ENCODE data around the gene KRTAP10-5.
"Not testable (repeated sequence)": the region's sequence is repeated elsewhere in the genome, so short reads cannot be mapped to it uniquely, and the experiment has no call there.

Gene KRTAP10-5

DNA sequence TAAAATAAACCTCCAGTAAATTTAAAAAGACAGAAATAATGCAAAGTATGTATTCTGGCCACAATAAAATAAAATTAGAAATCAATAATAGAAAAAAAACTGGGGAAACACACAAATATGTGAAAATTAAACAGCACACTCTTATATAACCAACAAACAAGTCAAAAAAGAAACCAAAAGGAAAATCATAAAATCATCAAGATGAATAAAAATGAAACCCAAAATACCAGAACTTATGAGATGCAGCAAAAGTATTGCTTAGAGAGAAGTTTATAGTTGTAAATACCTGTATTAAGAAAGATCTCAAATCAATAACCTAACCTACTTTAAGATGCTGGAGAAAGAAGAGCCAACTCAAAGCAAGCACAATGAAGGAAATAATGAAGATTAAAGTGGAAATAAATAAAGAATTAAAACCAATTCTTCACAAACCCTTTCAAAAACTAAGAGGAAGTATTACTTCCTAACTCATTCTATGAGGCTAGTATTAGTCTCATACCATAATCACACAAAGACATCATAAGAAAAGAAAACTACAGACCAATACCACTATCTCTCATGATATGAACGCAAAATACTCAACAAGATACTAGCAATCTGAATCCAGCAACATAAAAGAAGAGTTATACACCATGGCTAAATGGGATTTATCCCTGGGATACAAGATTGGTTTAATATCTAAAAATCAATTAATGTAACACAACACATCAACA, 15.4 kb downstream of the KRTAP10-5 start:
- Mint-ChIP-seq H3K27ac (peak overlapping the region; percentile 88), H3K36me3 (peaks cover 14% of the 10 kb centered on the region), H3K4me3 (no peak overlapping the region), H3K9me3 (peaks cover 18% of the 10 kb centered on the region), H3K27me3 (peaks cover 13% of the 10 kb centered on the region), H3K4me1 (peaks cover 14% of the 10 kb centered on the region)
- CTCF ChIA-PET: no interaction called here
- DNase-seq: no peak

DNA sequence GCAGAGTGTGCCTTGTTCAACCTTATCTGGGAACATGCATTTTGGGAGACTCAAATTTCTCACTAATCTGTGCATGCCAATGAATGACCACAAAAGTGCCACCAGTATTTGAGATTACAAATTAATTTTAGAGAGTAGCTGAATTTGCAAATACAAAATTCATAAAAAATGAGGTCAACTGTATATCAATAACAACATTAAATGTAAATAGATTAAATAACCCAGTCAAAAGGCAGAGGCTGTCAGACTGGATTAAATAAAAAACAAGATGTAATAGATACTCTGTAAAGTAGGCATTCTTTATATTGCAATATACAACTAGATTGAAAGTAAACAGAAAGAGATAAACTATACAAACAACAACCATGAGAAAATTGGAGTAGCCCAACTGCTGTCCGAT, 16.3 kb downstream of the KRTAP10-5 start:
- Mint-ChIP-seq H3K4me3 (no peak overlapping the region), H3K27me3 (peaks cover 20% of the 10 kb centered on the region), H3K9me3 (peaks cover 20% of the 10 kb centered on the region), H3K27ac (no peak overlapping the region), H3K36me3 (peaks cover 13% of the 10 kb centered on the region), H3K4me1 (peaks cover 14% of the 10 kb centered on the region)
- CTCF ChIA-PET: no interaction called here
- no peak for DNase-seq

DNA sequence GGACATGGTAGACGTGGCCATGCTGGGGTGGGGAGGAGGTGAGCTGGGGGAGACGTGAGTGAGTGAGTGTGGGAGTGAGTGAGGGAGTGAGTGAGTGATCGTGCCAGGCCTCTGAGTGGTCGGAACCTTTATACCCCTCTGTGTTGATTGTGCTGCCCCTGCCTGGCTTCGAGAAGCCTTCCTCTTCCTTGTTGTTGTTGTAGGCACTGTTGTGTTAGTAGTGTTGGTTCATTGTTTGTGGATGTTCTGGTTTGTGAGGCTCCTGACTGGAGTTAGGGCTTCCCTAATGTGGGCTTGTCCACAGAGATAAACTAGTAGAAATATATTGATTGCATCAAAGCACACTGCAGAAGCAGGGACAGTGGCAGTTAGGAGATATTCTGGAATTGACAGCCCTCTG, 21.7 kb downstream of the KRTAP10-5 start, which contains the start of gene KRTAP10-3:
TSS of gene KRTAP10-3 (minus strand) at position 101 of the 400 bp plus-strand sequence. CDS start at position 21, 80 bp downstream.
- Mint-ChIP-seq H3K4me3 (no peak within 1 kb of the TSS), H3K27me3 (peaks cover 39% of the 10 kb centered on the region), H3K9me3 (peaks cover 20% of the 10 kb centered on the region), H3K36me3 (peaks cover 13% of the 10 kb centered on the region), H3K4me1 (no peaks in the 10 kb centered on the region), H3K27ac (no peak within 1 kb of the TSS)
- no peak for DNase-seq
- CTCF ChIA-PET: no interaction called here

DNA sequence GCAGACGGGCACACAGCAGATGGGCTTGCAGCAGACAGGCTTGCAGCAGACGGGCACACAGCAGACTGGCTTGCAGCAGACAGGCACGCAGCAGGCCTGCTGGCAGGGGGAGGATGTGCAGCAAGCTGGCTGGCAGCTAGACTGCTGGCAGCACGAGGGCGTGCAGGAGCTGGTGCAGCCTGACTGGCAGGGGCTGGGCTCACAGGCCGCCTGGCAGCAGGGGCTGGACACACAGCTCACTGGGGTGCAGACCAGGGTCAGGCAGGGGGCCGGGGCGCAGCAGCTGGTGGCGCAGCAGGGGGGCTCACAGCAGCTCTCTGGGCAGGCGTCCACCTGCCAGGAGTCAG, 22.1 kb downstream of the KRTAP10-5 start:
- peaks cover 19% of the 10 kb centered on the region for H3K9me3 Mint-ChIP-seq
- H3K4me1 Mint-ChIP-seq, H3K4me3 Mint-ChIP-seq, CTCF ChIA-PET, DNase-seq, H3K27ac Mint-ChIP-seq: not testable (repeated sequence)
- peaks cover 12% of the 10 kb centered on the region for H3K36me3 Mint-ChIP-seq
- peaks cover 39% of the 10 kb centered on the region for H3K27me3 Mint-ChIP-seq

DNA sequence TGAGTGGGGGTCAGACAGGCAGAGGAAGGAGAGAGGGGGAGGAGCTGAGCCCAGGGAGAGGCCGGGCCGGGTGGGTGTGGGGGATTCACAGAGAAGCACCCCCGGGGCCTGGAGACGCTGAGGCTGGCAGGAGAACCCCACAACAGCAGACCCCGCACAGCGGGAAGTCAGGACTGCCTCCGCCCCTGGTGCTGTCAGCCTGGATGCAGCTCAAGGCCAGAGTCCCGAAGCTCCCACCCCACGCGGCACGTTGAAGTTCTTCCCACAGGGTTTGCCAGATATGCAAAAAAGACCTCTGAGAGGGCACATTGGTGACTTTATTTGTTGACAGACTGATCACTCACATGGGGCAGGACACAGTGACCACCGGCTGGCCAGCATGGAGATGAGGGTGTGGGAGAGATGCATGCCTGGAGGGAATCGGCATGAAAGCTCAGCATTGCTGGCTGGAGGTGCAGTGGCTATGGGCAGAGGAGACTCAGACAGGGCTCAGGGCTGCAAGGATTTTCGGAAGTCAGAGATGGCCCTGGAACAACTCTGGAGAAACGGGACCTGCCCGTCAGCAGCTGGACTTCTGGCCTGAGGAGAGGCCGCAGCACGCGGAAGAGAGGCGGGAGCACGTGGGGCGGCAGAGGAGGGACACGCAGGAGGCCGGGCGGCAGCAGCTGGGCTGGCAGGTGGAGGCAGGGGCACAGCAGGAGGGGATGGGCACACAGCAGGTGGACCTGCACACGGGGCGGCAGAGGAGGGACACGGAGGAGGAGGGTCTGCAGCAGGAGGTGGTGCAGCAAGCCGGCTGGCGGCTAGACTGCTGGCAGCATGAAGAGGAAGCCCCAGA, 22.7 kb downstream of the KRTAP10-5 start:
- CTCF ChIA-PET: no interaction called here
- Mint-ChIP-seq H3K4me1 (no peaks in the 10 kb centered on the region), H3K9me3 (peaks cover 18% of the 10 kb centered on the region), H3K27me3 (peaks cover 41% of the 10 kb centered on the region), H3K36me3 (peaks cover 11% of the 10 kb centered on the region), H3K4me3 (no peak overlapping the region), H3K27ac (no peak overlapping the region)
- no peak for DNase-seq

DNA sequence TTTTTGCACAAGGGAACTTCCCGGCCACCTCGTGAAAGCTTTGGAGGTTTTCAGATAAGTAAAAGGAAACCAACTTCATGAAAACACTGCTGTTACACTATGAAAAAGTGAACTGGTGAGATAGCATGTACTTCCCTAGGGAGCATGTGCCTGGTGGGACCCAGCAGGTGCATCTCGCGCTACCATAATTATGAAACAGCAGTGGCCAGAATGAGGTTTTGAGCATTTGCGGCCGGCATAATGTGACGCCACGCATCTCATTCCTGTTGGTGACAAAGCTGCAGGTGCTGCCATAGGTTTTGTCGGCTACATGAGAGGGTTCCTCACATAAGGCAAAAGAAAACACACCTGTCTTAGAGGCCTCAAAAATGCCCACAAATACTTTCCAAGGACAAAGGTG, 23.5 kb downstream of the KRTAP10-5 start:
- H3K27ac Mint-ChIP-seq: no peak overlapping the region
- H3K9me3 Mint-ChIP-seq: peaks cover 10% of the 10 kb centered on the region
- peaks cover 6% of the 10 kb centered on the region for H3K36me3 Mint-ChIP-seq
- no peak for DNase-seq
- no peak overlapping the region for H3K4me3 Mint-ChIP-seq
- no peaks in the 10 kb centered on the region for H3K4me1 Mint-ChIP-seq
- H3K27me3 Mint-ChIP-seq: peaks cover 50% of the 10 kb centered on the region
- CTCF ChIA-PET: no interaction called here

DNA sequence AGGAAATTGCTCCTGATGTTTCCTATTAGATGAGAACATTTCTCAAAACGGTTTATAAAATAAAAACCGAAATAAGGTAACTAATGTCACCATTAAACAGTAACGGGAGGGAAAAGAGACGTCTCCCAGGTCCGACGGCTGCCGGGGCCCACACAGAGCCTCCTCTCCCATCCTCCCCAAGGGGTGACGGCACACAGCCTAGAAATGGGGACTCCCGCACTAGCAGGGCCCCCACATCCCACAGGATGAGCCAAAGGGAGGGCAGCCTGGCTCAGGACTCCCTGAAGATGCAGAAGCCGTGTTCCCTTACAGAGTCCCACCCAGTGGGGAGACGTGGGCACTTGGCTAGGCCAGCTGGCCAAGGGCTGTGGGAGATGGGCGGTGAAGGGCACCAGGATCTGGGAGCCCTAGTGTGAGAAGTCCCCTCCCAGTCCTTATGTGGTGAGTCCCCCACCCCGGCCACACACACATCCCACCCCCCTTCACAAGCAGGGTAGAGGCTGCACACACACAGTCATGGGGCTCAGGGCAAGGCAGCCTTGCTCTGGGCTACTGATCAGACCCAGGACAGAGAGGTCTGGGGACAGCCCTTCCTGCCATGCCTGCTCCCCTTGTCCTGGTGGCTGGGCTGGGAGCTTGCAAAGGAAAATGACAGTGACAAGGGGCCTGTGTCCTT, 25.1 kb downstream of the KRTAP10-5 start:
- no peaks in the 10 kb centered on the region for H3K4me1 Mint-ChIP-seq
- no peak overlapping the region for H3K27ac Mint-ChIP-seq
- H3K4me3 Mint-ChIP-seq: no peak overlapping the region
- CTCF ChIA-PET: no interaction called here
- H3K9me3 Mint-ChIP-seq: peaks cover 3% of the 10 kb centered on the region
- H3K27me3 Mint-ChIP-seq: peaks cover 61% of the 10 kb centered on the region
- peaks cover 2% of the 10 kb centered on the region for H3K36me3 Mint-ChIP-seq
- DNase-seq: no peak

DNA sequence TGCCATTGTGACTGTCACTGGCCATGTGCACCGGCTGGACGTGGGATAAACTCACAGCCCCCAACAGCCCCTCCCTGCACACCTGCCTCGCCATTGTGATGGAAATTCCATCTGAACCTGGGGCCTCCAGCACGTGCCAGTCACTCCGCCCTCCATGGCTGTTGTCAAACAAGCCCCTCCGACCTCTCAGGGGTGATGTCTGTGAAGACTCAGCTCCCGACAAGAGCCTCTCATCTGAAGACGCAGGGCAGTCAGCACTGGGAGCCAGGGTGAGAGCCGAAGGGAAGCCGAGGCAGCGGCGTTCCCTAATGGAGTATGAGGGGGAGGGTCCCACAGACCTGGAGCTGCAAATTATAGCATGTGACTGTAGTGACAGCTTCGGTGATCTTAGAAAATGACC, 27.7 kb downstream of the KRTAP10-5 start:
- no peak for DNase-seq
- Mint-ChIP-seq H3K4me3 (no peak overlapping the region), H3K4me1 (peaks cover 13% of the 10 kb centered on the region), H3K36me3 (peaks cover 6% of the 10 kb centered on the region), H3K27me3 (peaks cover 43% of the 10 kb centered on the region), H3K27ac (no peak overlapping the region), H3K9me3 (peaks cover 5% of the 10 kb centered on the region)
- CTCF ChIA-PET: no interaction called here

DNA sequence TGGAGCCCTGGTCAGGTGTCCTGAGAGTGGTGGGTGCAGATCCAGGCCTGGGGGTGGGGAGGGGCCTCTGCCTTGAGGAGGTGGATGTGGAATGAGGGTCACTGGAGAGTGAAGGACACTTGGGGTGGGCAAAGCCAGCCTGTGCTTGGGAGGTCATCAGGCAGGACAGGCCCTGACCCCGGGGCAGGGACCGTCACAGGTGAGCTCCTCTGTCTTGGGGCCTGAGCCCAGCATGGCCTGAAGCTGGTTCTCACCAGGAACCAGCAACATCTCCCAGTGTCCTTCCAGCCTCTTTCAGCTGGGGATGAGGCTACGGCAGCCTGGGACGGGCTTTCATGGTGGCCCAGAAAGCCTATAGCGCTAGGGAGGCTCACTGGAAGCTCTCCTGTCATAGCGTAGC, 28.3 kb downstream of the KRTAP10-5 start:
- CTCF ChIA-PET: no interaction called here
- H3K4me1 Mint-ChIP-seq: peaks cover 19% of the 10 kb centered on the region
- no peak overlapping the region for H3K4me3 Mint-ChIP-seq
- H3K9me3 Mint-ChIP-seq: peaks cover 11% of the 10 kb centered on the region
- peaks cover 39% of the 10 kb centered on the region for H3K27me3 Mint-ChIP-seq
- no peak overlapping the region for H3K27ac Mint-ChIP-seq
- no peak for DNase-seq
- peaks cover 12% of the 10 kb centered on the region for H3K36me3 Mint-ChIP-seq

DNA sequence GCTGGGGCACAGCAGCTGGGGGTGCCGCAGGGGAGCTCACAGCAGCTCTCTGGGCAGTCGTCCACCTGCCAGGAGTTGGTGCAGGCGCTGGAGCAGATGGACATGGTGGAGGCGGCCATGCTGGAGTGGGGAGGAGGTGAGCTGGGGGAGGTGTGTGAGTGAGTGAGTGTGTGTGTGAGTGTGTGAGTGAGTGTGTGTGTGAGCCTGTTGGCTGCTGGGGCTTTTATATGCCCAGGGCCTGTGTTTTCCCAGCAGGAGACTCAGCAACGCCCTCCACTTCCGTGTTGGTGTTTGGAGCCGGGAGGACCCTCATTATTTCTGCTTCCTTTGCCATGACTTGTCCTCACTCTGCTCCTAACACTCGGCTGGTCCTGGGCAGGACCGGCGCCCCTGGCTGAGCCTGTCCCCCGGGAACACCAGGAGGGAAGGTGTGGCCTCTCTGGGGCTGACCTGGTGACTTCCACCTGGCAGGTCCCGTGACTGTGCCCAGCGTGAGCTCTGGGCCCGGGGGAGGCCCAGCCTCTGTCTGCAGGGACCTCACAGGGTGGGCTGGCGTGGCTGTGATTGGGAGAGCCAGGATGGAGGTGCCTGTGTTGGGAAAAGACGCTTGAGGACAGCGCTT, 29.0 kb downstream of the KRTAP10-5 start, which contains the start of gene KRTAP10-2:
TSS of gene KRTAP10-2 (minus strand) at position 166 of the 622 bp plus-strand sequence. CDS start at position 119, 47 bp downstream.
- peaks cover 22% of the 10 kb centered on the region for H3K4me1 Mint-ChIP-seq
- H3K4me3 Mint-ChIP-seq: no peak within 1 kb of the TSS
- no peak for DNase-seq
- peaks cover 39% of the 10 kb centered on the region for H3K27me3 Mint-ChIP-seq
- H3K9me3 Mint-ChIP-seq: peaks cover 17% of the 10 kb centered on the region
- H3K36me3 Mint-ChIP-seq: peaks cover 18% of the 10 kb centered on the region
- CTCF ChIA-PET: no interaction called here
- H3K27ac Mint-ChIP-seq: no peak within 1 kb of the TSS

DNA sequence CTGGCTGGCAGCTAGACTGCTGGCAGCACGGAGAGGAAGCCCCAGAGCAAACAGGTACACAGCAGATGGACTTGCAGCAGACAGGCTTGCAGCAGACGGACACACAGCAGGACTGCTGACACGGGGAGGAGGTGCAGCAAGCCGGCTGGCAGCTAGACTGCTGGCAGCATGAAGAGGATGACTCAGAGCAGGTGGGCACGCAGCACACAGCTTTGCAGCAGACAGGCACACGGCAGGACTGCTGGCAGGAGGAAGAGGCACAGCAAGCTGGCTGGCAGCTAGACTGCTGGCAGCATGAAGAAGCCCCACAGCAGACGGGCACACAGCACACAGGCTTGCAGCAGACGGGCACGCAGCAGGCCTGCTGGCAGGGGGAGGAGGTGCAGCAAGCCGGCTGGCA, 29.6 kb downstream of the KRTAP10-5 start:
- Mint-ChIP-seq H3K9me3 (peaks cover 18% of the 10 kb centered on the region), H3K4me1 (peaks cover 22% of the 10 kb centered on the region), H3K4me3 (no peak overlapping the region), H3K36me3 (peaks cover 18% of the 10 kb centered on the region), H3K27ac (no peak overlapping the region), H3K27me3 (peaks cover 35% of the 10 kb centered on the region)
- CTCF ChIA-PET: no interaction called here
- DNase-seq: no peak

DNA sequence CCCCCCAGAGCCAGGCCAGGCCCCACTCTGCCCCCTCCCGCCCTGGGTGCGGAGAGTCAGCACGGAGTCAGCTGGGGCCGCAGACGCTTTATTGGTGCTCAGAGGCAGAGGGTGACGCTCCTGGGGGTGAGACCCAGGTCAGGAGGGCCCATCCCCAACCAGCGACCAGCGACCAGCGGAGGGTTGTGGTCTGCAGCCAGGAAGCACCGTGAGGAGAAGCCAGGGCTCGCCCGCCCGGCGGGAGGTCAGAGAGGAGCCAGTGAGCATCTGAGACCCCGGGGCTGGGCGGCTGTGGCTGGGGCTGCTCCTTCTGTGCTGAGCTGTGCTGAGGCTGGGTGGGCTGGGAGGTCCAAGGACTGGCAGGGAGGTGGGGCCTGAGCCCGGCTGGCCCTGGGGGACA, 30.1 kb downstream of the KRTAP10-5 start:
- H3K27ac Mint-ChIP-seq, CTCF ChIA-PET, DNase-seq, H3K4me3 Mint-ChIP-seq: not testable (repeated sequence)
- Mint-ChIP-seq H3K36me3 (peaks cover 21% of the 10 kb centered on the region), H3K9me3 (peaks cover 22% of the 10 kb centered on the region), H3K4me1 (peaks cover 22% of the 10 kb centered on the region), H3K27me3 (peaks cover 30% of the 10 kb centered on the region)

DNA sequence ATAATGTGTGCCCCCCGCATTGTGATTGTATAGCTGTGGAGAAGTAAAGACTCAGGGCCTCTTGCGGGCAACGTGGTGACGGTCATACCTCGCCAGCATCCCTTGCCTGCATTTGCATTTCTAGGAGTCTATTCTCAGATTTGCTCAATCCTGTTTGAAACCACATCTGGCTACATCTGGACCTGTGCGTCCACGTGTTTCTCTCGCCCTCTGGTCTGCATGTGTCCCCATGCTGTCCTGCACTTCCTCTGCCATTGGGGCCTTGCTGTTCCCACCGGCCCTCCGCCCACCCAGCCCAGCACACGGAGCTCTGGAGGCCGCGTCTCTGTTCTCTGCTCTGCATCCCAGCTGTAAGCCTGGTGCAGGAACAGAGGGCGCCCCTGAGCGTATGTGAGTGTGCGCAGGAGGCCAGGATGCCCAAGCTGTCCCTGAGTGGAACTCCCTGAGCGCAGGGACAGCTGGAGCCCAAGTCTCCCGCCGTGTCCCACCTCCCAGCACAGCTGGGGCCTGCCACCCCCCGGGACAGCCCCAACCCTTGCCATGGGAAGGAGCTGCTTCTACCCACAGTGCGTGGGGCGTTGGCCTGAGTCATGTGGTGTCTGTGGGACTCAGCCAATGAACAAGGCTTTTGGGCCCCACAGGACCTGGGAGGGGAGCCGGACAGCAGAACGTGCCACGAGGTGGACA, 30.7 kb downstream of the KRTAP10-5 start:
- Mint-ChIP-seq H3K27ac (no peak overlapping the region), H3K4me1 (peaks cover 22% of the 10 kb centered on the region), H3K27me3 (peaks cover 30% of the 10 kb centered on the region), H3K4me3 (no peak overlapping the region), H3K36me3 (peaks cover 21% of the 10 kb centered on the region), H3K9me3 (peaks cover 23% of the 10 kb centered on the region)
- CTCF ChIA-PET: no interaction called here
- no peak for DNase-seq

DNA sequence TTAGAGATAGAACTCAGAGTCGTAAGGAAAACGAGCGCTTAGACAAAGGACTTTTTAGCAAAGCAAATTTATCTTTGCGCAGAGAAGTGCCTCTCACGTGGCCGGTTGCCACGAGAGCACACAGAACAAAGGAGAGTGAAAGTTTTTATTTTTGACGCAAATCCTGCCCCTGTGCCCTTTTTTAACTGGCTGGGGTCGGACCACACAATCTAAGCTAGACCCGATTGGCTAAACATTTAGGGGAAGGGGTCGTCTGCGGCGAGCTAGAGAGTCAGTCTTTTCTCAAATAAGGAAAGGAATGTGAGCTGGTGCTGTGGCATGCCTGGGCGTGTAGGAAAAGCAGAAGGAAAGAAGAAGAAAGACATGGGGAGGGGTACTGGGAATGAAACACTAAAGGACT, 31.5 kb downstream of the KRTAP10-5 start:
- CTCF ChIA-PET: interaction anchor here (0.7 kb wide), 1 partner anchor 50 kb away, joined by 3 read pairs; no protein-coding TSS in a partner anchor
- DNase-seq: no peak
- H3K9me3 Mint-ChIP-seq: peaks cover 23% of the 10 kb centered on the region
- H3K27ac Mint-ChIP-seq: no peak overlapping the region
- peaks cover 22% of the 10 kb centered on the region for H3K4me1 Mint-ChIP-seq
- no peak overlapping the region for H3K4me3 Mint-ChIP-seq
- peaks cover 21% of the 10 kb centered on the region for H3K36me3 Mint-ChIP-seq
- H3K27me3 Mint-ChIP-seq: peaks cover 29% of the 10 kb centered on the region
